ENCODE data around the gene NUDT3. TPM values are rescaled to one million over a fixed set of nuclear protein-coding genes. Genes with fewer than 3 reads are reported as not detected.
"Not testable (repeated sequence)": the region's sequence is repeated elsewhere in the genome, so short reads cannot be mapped to it uniquely, and the experiment has no call there.

Gene NUDT3
- total RNA-seq, 1 donor from 2014 or later: 50.1 TPM

DNA sequence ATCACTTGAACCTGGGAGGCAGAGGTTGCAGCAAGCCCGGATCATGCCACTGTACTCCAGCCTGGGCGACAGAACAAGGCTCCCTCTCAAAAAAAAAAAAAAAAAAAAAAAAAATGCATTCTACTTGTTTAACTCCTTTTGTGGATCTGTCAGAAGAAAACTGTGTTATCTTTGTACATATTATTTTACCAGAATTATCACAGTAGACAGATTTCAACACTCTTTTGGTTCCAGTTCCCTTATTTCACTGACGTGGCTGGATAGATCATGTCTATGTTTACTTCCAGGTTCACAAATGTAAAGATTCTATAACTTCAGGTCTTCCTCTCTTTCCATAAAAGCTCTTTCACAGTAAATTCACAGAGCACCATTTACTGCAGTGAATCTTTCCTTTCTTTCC, 18.4 kb downstream of the NUDT3 start:
- peaks cover 74% of the 10 kb centered on the region for H3K4me1 ChIP-seq
- no peak overlapping the region for H3K4me3 ChIP-seq
- TF ChIP-seq, protein P1, sequence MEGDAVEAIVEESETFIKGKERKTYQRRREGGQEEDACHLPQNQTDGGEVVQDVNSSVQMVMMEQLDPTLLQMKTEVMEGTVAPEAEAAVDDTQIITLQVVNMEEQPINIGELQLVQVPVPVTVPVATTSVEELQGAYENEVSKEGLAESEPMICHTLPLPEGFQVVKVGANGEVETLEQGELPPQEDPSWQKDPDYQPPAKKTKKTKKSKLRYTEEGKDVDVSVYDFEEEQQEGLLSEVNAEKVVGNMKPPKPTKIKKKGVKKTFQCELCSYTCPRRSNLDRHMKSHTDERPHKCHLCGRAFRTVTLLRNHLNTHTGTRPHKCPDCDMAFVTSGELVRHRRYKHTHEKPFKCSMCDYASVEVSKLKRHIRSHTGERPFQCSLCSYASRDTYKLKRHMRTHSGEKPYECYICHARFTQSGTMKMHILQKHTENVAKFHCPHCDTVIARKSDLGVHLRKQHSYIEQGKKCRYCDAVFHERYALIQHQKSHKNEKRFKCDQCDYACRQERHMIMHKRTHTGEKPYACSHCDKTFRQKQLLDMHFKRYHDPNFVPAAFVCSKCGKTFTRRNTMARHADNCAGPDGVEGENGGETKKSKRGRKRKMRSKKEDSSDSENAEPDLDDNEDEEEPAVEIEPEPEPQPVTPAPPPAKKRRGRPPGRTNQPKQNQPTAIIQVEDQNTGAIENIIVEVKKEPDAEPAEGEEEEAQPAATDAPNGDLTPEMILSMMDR (IDR thresholded peaks at IDR 0.05; ENCODE audit: borderline replicate concordance): no peak
- no peaks in the 10 kb centered on the region for H3K9me3 ChIP-seq (replicated peaks)
- no peaks in the 10 kb centered on the region for H3K27me3 ChIP-seq (ENCODE audit: low read depth)
- H3K27ac ChIP-seq (replicated peaks): peak overlapping the region; percentile 1
- H3K36me3 ChIP-seq: no peaks in the 10 kb centered on the region
- no peak for DNase-seq
- intact Hi-C loops (cut with micrococcal nuclease): no loop called here

DNA sequence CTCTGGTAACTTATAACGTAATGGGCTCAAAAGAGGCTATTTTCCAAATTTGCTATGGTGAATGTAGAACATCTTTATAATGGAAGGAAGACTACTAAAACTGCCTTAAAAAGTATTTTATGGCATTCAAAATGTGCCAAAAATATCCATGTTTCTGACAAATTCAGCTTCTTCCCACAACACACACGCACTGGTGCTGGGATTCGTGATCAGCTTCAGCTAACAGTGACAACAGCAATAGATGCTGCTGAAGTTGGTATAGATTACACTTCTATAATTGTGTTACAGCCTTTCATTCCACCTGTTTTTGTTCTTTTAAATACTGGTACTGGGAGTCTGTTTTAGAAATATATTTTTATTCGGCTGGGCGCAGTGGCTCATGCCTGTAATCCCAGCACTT, 19.0 kb downstream of the NUDT3 start:
- H3K27me3 ChIP-seq (ENCODE audit: low read depth): no peaks in the 10 kb centered on the region
- DNase-seq: no peak
- no peaks in the 10 kb centered on the region for H3K9me3 ChIP-seq (replicated peaks)
- TF ChIP-seq, protein P1 (IDR thresholded peaks at IDR 0.05; ENCODE audit: borderline replicate concordance): no peak
- intact Hi-C loops (cut with micrococcal nuclease): no loop called here
- H3K36me3 ChIP-seq: no peaks in the 10 kb centered on the region
- H3K4me3 ChIP-seq: no peak overlapping the region
- H3K4me1 ChIP-seq: peaks cover 70% of the 10 kb centered on the region
- no peak overlapping the region for H3K27ac ChIP-seq (replicated peaks)

- H3K4me1 ChIP-seq: peaks cover 59% of the 10 kb centered on the region
- H3K9me3 ChIP-seq (replicated peaks); DNase-seq; intact Hi-C loops (cut with micrococcal nuclease); H3K4me3 ChIP-seq; H3K36me3 ChIP-seq; H3K27ac ChIP-seq (replicated peaks); H3K27me3 ChIP-seq (ENCODE audit: low read depth): not testable (repeated sequence)
Measured at GRCh38 chr6:34371865-34372264, 20.6 kb downstream of the NUDT3 start.

GRCh38 chr6:34370361-34370760, 22.1 kb downstream of the NUDT3 start:
- no peak for DNase-seq
- Histone ChIP-seq H3K4me3 (no peak overlapping the region), H3K4me1 (peaks cover 52% of the 10 kb centered on the region), H3K9me3 (replicated peaks) (no peaks in the 10 kb centered on the region), H3K27ac (replicated peaks) (peak overlapping the region; percentile 70), H3K27me3 (ENCODE audit: low read depth) (no peaks in the 10 kb centered on the region), H3K36me3 (no peaks in the 10 kb centered on the region)
- TF ChIP-seq, protein P1 (IDR thresholded peaks at IDR 0.05; ENCODE audit: borderline replicate concordance): no peak
- intact Hi-C loops (cut with micrococcal nuclease): no loop called here

DNA sequence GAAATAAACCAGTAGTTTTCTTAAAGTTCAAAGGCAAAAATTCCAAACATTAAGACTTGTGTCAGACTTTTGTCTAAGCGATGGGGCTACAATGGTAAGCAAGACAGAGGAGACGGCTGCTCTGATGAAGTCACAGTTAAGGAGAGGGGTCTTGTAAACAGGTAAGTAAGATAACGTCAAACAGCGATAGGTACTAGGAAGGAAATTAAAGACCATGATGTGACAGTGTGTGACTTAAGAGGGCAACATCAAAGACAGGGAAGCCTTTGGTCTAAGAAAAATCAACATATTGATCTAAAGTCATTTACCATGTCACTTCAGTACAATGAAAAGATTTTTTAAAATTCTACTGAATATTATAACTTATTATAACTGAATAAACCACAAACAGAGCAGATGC, 23.1 kb downstream of the NUDT3 start:
- TF ChIP-seq, protein P1 (IDR thresholded peaks at IDR 0.05; ENCODE audit: borderline replicate concordance): no peak
- DNase-seq: no peak
- Histone ChIP-seq H3K27ac (replicated peaks) (peak overlapping the region; percentile 70), H3K27me3 (ENCODE audit: low read depth) (no peaks in the 10 kb centered on the region), H3K36me3 (no peaks in the 10 kb centered on the region), H3K4me3 (no peak overlapping the region), H3K4me1 (peaks cover 51% of the 10 kb centered on the region), H3K9me3 (replicated peaks) (no peaks in the 10 kb centered on the region)
- intact Hi-C loops (cut with micrococcal nuclease): no loop called here

DNA sequence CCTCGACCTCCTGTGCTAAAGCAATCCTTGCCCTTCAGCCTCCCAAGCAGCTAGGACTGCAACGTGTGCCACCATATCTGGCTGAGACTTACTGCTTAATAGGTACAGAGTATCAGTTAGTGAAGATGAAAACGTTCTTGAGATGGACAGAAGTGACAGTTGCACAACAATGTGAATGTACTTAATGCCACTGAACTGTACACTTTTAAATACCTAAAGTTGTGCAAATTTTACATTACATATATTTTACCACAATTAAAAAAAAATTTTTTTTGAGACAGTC, 25.9 kb downstream of the NUDT3 start:
- intact Hi-C loops (cut with micrococcal nuclease): no loop called here
- H3K4me1 ChIP-seq: peaks cover 67% of the 10 kb centered on the region
- no peak overlapping the region for H3K4me3 ChIP-seq
- H3K27me3 ChIP-seq (ENCODE audit: low read depth): no peaks in the 10 kb centered on the region
- no peak for DNase-seq
- H3K9me3 ChIP-seq (replicated peaks): no peaks in the 10 kb centered on the region
- no peak overlapping the region for H3K27ac ChIP-seq (replicated peaks)
- TF ChIP-seq, protein P1 (IDR thresholded peaks at IDR 0.05; ENCODE audit: borderline replicate concordance): no peak
- H3K36me3 ChIP-seq: no peaks in the 10 kb centered on the region

GRCh38 chr6:34365781-34366638, 26.5 kb downstream of the NUDT3 start:
- H3K27me3 ChIP-seq (ENCODE audit: low read depth); H3K27ac ChIP-seq (replicated peaks); DNase-seq; H3K4me3 ChIP-seq; H3K36me3 ChIP-seq; intact Hi-C loops (cut with micrococcal nuclease); H3K9me3 ChIP-seq (replicated peaks): not testable (repeated sequence)
- H3K4me1 ChIP-seq: peaks cover 68% of the 10 kb centered on the region

DNA sequence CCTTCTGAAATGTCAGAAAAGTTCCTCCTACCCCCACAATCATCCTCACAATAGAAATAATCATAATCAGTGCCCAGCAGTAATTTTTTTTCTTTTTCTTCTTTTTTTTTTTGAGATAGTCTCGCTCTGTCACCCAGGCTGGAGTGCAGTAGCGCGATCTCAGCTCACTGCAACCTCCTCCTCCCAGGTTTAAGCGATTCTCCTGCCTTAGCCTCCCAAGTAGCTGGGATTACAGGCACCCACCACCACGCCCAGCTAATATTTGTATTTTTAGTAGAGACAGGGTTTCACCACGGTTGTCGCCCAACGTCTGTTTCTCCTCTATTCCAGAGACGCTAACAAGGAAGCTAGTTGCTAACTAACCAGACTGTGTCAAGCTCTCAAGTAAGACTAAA, 28.8 kb downstream of the NUDT3 start:
- peaks cover 71% of the 10 kb centered on the region for H3K4me1 ChIP-seq
- DNase-seq; intact Hi-C loops (cut with micrococcal nuclease); H3K36me3 ChIP-seq; H3K27me3 ChIP-seq (ENCODE audit: low read depth); H3K9me3 ChIP-seq (replicated peaks): not testable (repeated sequence)
- peak overlapping the region; percentile 84 for H3K27ac ChIP-seq (replicated peaks)
- peak overlapping the region; percentile 44 for H3K4me3 ChIP-seq

Data from left ventricle myocardium inferior (tissue), 1 donor.